ENCODE measurements around the gene TCERG1L.

The TCERG1L gene

DNA sequence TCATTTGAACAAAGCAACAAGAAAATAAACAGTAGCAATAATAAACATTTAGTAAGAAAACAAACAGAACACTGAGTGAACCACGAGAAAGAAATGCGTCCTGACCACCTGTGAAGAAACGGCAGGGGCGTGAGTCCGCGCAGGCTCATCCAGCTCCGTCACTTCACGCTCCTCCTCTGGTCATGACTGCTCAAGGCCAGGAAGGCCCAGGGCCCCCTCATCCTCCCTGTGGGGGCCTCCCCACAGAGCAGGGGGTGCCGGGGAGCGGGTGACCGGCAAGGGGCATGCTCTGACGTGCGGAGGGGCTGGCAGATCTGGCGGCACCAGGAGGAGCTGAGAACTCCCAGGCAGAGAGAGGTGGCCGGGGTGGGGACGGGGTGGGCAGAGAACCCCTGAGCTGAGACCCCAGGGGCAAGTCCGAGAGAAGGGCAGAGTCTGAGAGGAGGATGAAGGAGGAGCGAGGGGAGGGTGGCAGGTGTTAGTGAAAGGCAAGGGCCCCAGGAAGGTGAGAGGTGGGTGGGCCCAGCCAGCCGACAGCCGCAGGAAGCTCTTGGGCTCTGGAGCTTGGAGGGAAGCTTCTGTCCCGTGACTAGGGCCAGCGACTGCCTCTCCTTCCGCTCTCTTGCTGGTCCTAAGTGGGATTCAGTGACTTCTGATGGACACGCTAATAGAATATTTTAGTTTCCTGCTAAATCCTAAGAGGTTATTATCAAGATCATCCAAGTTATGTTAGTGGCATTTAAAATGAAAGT is 223.9 kb downstream of the TCERG1L start:
- TF ChIP-seq, protein P1, sequence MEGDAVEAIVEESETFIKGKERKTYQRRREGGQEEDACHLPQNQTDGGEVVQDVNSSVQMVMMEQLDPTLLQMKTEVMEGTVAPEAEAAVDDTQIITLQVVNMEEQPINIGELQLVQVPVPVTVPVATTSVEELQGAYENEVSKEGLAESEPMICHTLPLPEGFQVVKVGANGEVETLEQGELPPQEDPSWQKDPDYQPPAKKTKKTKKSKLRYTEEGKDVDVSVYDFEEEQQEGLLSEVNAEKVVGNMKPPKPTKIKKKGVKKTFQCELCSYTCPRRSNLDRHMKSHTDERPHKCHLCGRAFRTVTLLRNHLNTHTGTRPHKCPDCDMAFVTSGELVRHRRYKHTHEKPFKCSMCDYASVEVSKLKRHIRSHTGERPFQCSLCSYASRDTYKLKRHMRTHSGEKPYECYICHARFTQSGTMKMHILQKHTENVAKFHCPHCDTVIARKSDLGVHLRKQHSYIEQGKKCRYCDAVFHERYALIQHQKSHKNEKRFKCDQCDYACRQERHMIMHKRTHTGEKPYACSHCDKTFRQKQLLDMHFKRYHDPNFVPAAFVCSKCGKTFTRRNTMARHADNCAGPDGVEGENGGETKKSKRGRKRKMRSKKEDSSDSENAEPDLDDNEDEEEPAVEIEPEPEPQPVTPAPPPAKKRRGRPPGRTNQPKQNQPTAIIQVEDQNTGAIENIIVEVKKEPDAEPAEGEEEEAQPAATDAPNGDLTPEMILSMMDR (IDR thresholded peaks at IDR 0.05; ENCODE audit: insufficient read depth, low read length, missing control alignments) = no peak
- CTCF ChIA-PET = no interaction called here
- DNase-seq (ENCODE audit: low read depth, low spot score) = no peak
- H3K4me3 ChIP-seq (ENCODE audit: low read depth, low read length) = no peak overlapping the region
- POLR2A ChIA-PET = no interaction called here

GRCh38 chr10:131086511-131086910 is 225.0 kb downstream of the TCERG1L start:
- CTCF ChIA-PET = no interaction called here
- POLR2A ChIA-PET = no interaction called here
- no peak overlapping the region for H3K4me3 ChIP-seq (ENCODE audit: low read depth, low read length)
- no peak for DNase-seq (ENCODE audit: low read depth, low spot score)
- TF ChIP-seq, protein P1 (IDR thresholded peaks at IDR 0.05; ENCODE audit: insufficient read depth, low read length, missing control alignments) = no peak

GRCh38 chr10:131086094-131086493 is 225.4 kb downstream of the TCERG1L start:
- CTCF ChIA-PET = no interaction called here
- TF ChIP-seq, protein P1 (IDR thresholded peaks at IDR 0.05; ENCODE audit: insufficient read depth, low read length, missing control alignments) = no peak
- POLR2A ChIA-PET = no interaction called here

DNA sequence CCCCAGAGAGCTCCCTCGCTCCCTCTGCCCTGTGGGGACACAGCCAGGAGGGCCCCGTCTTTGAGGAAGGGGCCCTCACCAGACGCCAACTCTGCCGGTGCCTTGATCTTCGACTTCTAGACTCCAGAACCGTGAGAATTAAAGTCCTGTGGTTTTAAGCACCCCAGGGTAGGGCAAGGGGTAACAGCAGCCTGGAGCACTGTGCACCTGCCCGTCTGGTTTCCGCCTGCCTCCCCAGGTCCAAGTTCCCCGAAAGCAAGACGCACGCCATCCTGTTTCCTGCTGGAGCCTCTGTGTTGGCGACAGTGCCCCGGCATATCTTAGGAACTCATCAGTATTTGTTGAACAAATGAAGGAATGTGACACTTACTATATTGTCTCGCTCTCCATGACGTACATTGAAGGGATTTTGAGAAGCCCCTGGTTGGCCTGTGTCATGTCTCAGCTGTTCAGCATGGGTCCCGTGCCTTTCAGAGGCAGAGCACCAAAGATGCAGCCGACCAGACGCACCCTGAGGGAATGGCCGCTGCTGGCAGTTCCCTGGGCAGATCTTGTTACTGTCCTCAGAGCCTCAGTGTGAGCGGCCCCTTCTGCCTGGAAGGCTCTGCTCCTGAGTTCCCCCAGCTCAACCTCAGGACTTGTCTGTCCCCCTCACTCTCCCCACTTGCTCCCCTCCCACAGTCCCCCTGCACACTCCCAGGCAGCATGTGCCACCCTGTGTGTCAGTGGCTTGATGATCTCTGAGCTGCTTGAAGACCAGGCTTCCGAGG is 226.2 kb downstream of the TCERG1L start:
- TF ChIP-seq, protein P1 (IDR thresholded peaks at IDR 0.05; ENCODE audit: insufficient read depth, low read length, missing control alignments) = no peak
- CTCF ChIA-PET = no interaction called here
- no peak overlapping the region for H3K4me3 ChIP-seq (ENCODE audit: low read depth, low read length)
- DNase-seq (ENCODE audit: low read depth, low spot score) = no peak
- POLR2A ChIA-PET = no interaction called here

More at GRCh38 chr10:131086094-131086493, 225.4 kb downstream of the TCERG1L start:
- DNase-seq (ENCODE audit: low read depth, low spot score) = no peak
- H3K4me3 ChIP-seq (ENCODE audit: low read depth, low read length) = no peak overlapping the region

DNA sequence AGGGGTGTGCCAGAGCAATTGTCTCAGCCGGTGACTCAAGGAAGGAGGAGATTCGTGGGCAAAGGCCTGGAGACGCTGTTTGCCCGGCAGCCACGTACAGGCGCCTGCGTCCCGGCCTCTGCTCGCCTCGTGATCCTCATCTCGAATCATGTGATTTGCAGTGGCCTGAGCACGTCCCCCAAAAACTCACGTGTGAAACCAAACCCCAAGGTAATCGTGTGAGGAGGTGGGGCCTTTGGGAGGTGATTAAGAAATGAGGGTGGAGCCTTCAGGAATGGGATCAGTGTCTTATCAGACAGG is 226.8 kb downstream of the TCERG1L start:
- POLR2A ChIA-PET = no interaction called here
- TF ChIP-seq, protein P1 (IDR thresholded peaks at IDR 0.05; ENCODE audit: insufficient read depth, low read length, missing control alignments) = no peak
- no peak for DNase-seq (ENCODE audit: low read depth, low spot score)
- H3K4me3 ChIP-seq (ENCODE audit: low read depth, low read length) = no peak overlapping the region
- CTCF ChIA-PET = no interaction called here

GRCh38 chr10:131083915-131084790 is 227.4 kb downstream of the TCERG1L start:
- no peak overlapping the region for H3K4me3 ChIP-seq (ENCODE audit: low read depth, low read length)
- ChIA-PET POLR2A (no interaction called here), CTCF (no interaction called here)
- DNase-seq (ENCODE audit: low read depth, low spot score) = no peak
- TF ChIP-seq, protein P1 (IDR thresholded peaks at IDR 0.05; ENCODE audit: insufficient read depth, low read length, missing control alignments) = no peak

Data from AG04449 (cell line).